Transverse colon (tissue), 4 donors: ENCODE results near the gene FTCDNL1. TPM values are rescaled to one million over a fixed set of nuclear protein-coding genes. Genes with fewer than 3 reads are reported as not detected.

Source experiments
- DNase-seq: peaks from one replicate; pipeline ENCODE4 v3.0.0-alpha.2; 2019
- H3K27ac ChIP-seq, 4 donors: fragments of 200-600 bp; sonication (generic); 2 replicates each; pipeline ENCODE4 v1.5.1; 2016 to 2018; ENCODE audit warnings: inconsistent platforms in 4 of 4
- H3K27me3 ChIP-seq: fragments of 200-600 bp; sonication (generic); 2 replicates; pipeline ENCODE4 v1.5.1; 2017; ENCODE audit warnings: inconsistent platforms
- H3K36me3 ChIP-seq, 4 donors: fragments of 200-600 bp; sonication (generic); 2 replicates each; pipeline ENCODE4 v1.5.1; 2017 to 2019; ENCODE audit warnings: inconsistent platforms in 4 of 4
- H3K4me1 ChIP-seq, 4 donors: fragments of 200-600 bp; sonication (generic); 2 replicates each; pipeline ENCODE4 v1.5.1; 2017 to 2020; ENCODE audit warnings: inconsistent platforms in 4 of 4
- H3K4me3 ChIP-seq, 4 donors: fragments of 200-600 bp; sonication (generic); 1 replicate in 1 of 4; 2 replicates in 3 of 4; pipeline versions ENCODE4 v1.5.1 to v1.6.1; 2017 to 2019; ENCODE audit warnings: inconsistent platforms in 4 of 4
- H3K9me3 ChIP-seq, 2 donors: fragments of 200-600 bp; sonication (generic); 2 replicates each; pipeline ENCODE4 v1.5.1; 2017 to 2019; ENCODE audit warnings: inconsistent platforms in 2 of 2
- EP300 ChIP-seq: sonication (generic); formaldehyde crosslinking; IDR thresholded peaks from one replicate; pipeline ENCODE4 v1.6.1; 2017; ENCODE audit warnings: antibody characterized with exemption, low read depth
- POLR2A ChIP-seq: fragments of 450-650 bp; IDR thresholded peaks from one replicate; pipeline ENCODE4 v1.6.1; 2016; ENCODE audit warnings: antibody characterized with exemption, mild to moderate bottlenecking, moderate library complexity
- POLR2AphosphoS5 ChIP-seq, 3 donors: sonication (generic); formaldehyde crosslinking; IDR thresholded peaks; one replicate each; pipeline ENCODE4 v1.6.1; 2016; ENCODE audit warnings: antibody characterized with exemption in 3 of 3
- WGBS, 2 donors: methylation state at CpG; one replicate each; pipeline ENCODE4 v1.1.5; 2018; ENCODE audit warnings: low coverage in 1 of 2; 5-methylcytosine and 5-hydroxymethylcytosine counted together
- in situ Hi-C, 4 donors: fragments of 200-750 bp; cut with MboI; loops; one replicate each; pipeline versions ENCODE4 v1.15.0 to v1.15.1; 2017; ENCODE audit warnings: low sequenced_read_pairs in 3 of 4, low pct_ligation_motif_present in 1 of 4, low pct_unique_long_range_greater_than_20kb in 1 of 4
- intact Hi-C: fragments of 100-400 bp; cut with DNase I; formaldehyde crosslinking; loops from one replicate; pipeline ENCODE4 v1.15.1; 2023; ENCODE audit warnings: low total_unique reads
- total RNA-seq, 4 donors: library from RNA; depleted of rRNA; stranded (reverse); fragments of >200 nt; gene quantifications; one replicate each; pipeline ENCODE4 v1.1.0, GENCODE V29; 2016
- TF ChIP-seq, protein P1 (sequence below), 5 experiments: fragments of 200-600 bp in 3 of 5; fragments of 450-650 bp in 2 of 5; sonication (generic) in 3 of 5; IDR thresholded peaks; 1 replicate in 2 of 5; 2 replicates in 3 of 5; pipeline ENCODE4 v1.5.1; 2016 to 2017; ENCODE audit warnings: antibody characterized with exemption in 5 of 5, inconsistent platforms in 3 of 5, mild to moderate bottlenecking in 2 of 5, moderate library complexity in 1 of 5

Gene FTCDNL1
- total RNA-seq, 4 donors from 2014 or later: 1.8 to 2.7 TPM; not detected in 2

DNA sequence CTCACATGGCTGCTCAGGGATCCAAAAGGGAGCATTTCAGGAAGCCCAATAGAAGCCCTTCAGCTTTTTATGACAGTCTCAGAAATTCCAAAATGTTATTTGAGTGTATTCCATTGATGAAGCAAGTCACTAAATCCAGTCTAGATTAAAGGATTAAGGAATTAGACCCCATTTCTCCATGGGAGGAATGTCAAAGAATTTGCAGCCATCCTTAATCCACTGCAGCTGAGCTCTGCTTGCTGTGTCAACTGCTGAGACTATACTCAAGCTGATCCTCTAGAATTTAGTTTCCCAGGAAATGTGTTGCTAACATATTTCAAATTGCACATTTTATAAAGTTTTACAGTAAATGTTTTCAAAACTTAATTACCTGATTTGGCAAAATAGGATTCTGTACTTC, 31.7 kb upstream of the FTCDNL1 start:
- H3K27me3 ChIP-seq: no peaks in the 10 kb centered on the region
- H3K27ac ChIP-seq: no peak overlapping the region
- in situ Hi-C loops (no loop called here), intact Hi-C loops (no loop called here)
- no peaks in the 10 kb centered on the region for H3K9me3 ChIP-seq
- H3K36me3 ChIP-seq: no peaks in the 10 kb centered on the region
- TF ChIP-seq, protein P1, sequence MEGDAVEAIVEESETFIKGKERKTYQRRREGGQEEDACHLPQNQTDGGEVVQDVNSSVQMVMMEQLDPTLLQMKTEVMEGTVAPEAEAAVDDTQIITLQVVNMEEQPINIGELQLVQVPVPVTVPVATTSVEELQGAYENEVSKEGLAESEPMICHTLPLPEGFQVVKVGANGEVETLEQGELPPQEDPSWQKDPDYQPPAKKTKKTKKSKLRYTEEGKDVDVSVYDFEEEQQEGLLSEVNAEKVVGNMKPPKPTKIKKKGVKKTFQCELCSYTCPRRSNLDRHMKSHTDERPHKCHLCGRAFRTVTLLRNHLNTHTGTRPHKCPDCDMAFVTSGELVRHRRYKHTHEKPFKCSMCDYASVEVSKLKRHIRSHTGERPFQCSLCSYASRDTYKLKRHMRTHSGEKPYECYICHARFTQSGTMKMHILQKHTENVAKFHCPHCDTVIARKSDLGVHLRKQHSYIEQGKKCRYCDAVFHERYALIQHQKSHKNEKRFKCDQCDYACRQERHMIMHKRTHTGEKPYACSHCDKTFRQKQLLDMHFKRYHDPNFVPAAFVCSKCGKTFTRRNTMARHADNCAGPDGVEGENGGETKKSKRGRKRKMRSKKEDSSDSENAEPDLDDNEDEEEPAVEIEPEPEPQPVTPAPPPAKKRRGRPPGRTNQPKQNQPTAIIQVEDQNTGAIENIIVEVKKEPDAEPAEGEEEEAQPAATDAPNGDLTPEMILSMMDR (IDR thresholded peaks at IDR 0.05): no peak
- H3K4me3 ChIP-seq: no peak overlapping the region
- DNase-seq: no peak
- H3K4me1 ChIP-seq: peaks cover 0 to 6% (median 0%) of the 10 kb centered on the region in 4 donors

DNA sequence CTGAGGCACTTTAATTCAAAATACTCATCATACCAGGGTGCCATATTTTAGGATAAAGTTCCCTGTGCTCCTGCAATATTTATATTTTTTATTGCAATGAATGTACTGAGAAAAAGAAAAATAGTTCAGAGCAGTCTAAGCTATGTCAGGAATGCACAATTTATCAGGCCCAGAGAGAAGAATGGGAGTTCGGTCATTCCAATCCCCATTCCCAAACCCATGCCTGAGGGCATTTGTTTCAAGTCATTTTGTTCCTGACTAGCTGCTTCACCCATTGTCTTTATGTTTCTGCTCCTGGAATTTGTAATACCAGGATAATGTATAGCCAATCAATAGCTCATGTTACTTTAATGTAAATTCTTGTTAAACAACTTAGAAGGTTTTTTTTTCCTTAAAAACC, 24.4 kb upstream of the FTCDNL1 start:
- H3K4me3 ChIP-seq: no peak overlapping the region
- WGBS, 2 donors: 86 to 92% methylated on average over 1 of the region's 1 CpG
- no peaks in the 10 kb centered on the region for H3K27me3 ChIP-seq
- H3K27ac ChIP-seq: no peak overlapping the region
- in situ Hi-C loops (no loop called here), intact Hi-C loops (no loop called here)
- no peak for DNase-seq
- H3K36me3 ChIP-seq: no peaks in the 10 kb centered on the region
- peaks cover 9 to 21% of the 10 kb centered on the region in 2 donors for H3K9me3 ChIP-seq
- no peak for TF ChIP-seq POLR2A
- TF ChIP-seq, protein P1 (IDR thresholded peaks at IDR 0.05): no peak
- H3K4me1 ChIP-seq: peaks cover 0 to 2% (median 0%) of the 10 kb centered on the region in 4 donors

DNA sequence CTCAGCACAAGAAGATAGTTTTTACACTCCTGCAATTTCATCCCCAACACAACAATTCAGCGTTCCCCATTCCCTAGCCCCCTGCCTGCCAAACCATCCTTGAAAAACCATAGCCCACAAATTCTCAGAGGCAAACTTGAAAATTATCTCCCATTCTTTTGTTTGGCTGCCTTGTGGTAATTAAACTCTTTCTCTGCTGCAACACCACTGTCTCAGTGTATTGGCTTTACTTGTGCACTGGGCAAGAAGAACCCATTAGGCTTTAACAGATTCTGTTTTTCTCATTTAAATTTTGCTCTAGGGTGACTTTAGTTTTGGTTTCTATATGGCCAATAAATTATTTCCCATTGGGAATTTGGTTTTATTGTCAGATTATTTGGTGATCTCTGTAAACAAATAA, 23.2 kb upstream of the FTCDNL1 start:
- no peaks in the 10 kb centered on the region for H3K4me1 ChIP-seq
- 91 to 100% methylated on average over 1 of the region's 1 CpG for WGBS, 2 donors
- no peak overlapping the region for H3K27ac ChIP-seq
- peaks cover 9 to 21% of the 10 kb centered on the region in 2 donors for H3K9me3 ChIP-seq
- intact Hi-C loops: no loop called here
- TF ChIP-seq EP300 (no peak), POLR2AphosphoS5 (IDR thresholded peaks at IDR 0.05) (no peak), POLR2A (no peak)
- TF ChIP-seq, protein P1 (IDR thresholded peaks at IDR 0.05): no peak
- no peaks in the 10 kb centered on the region for H3K27me3 ChIP-seq
- in situ Hi-C loops: loop anchor here in 2 of 4 donors (25.0 kb wide), 2 partner anchors 162 to 1562 kb away; no protein-coding TSS in a partner anchor
- H3K36me3 ChIP-seq: no peaks in the 10 kb centered on the region
- no peak overlapping the region for H3K4me3 ChIP-seq
- no peak for DNase-seq

DNA sequence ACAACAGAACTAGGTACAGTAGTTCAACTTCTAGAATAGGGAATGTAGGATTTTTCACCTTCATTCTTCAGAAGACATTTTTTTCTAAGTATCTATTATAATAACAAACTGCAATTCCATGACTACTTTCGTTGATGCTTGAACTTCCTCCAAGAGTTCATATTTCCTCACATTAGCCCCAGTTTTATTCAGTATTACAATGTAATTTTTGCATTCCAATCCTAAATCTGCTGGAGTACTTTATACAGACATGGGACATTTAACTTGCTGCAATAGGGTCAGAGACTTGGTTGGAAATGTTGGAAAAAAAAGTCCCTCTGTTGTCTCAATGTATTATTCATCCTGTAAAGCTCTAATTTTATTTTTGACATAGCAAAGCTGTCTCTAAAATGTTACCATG, 19.6 kb upstream of the FTCDNL1 start:
- 33 to 46% methylated on average over 1 of the region's 1 CpG for WGBS, 2 donors
- intact Hi-C loops (no loop called here), in situ Hi-C loops (loop anchor here in 2 of 4 donors (25.0 kb wide), 2 partner anchors 158 to 1558 kb away; no protein-coding TSS in a partner anchor)
- no peaks in the 10 kb centered on the region for H3K36me3 ChIP-seq
- no peak overlapping the region for H3K4me3 ChIP-seq
- DNase-seq: no peak
- H3K27ac ChIP-seq: no peak overlapping the region
- TF ChIP-seq POLR2A (no peak), EP300 (no peak)
- no peaks in the 10 kb centered on the region for H3K27me3 ChIP-seq
- peaks cover 9 to 20% of the 10 kb centered on the region in 2 donors for H3K9me3 ChIP-seq
- H3K4me1 ChIP-seq: no peaks in the 10 kb centered on the region

DNA sequence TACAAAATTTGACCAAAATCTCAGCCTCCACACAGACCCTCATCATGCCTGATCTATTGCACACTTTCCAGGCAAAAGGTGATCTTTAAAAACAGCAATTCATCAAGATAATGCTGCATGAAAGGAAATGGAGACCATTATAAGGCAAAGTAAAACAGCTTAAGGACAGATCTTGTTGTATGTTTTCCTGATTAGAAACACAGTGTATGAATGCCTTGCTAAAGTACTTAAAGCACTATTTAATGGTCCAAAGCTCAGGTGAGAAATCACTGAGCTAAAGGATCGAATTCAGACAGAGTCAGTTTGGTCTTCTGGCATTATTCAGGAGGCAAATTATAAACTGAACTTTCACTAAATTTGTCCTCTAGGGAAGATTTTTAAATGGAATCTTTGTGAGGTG, 18.7 kb upstream of the FTCDNL1 start:
- TF ChIP-seq EP300 (no peak), POLR2A (no peak), POLR2AphosphoS5 (IDR thresholded peaks at IDR 0.05) (no peak)
- TF ChIP-seq, protein P1 (IDR thresholded peaks at IDR 0.05): no peak
- DNase-seq: no peak
- in situ Hi-C loops: loop anchor here in 2 of 4 donors (25.0 kb wide), 2 partner anchors 157 to 1557 kb away; no protein-coding TSS in a partner anchor
- H3K4me3 ChIP-seq: no peak overlapping the region
- peaks cover 9 to 11% of the 10 kb centered on the region in 2 donors for H3K9me3 ChIP-seq
- intact Hi-C loops: no loop called here
- H3K27me3 ChIP-seq: no peaks in the 10 kb centered on the region
- H3K27ac ChIP-seq: no peak overlapping the region
- H3K36me3 ChIP-seq: no peaks in the 10 kb centered on the region
- no peaks in the 10 kb centered on the region for H3K4me1 ChIP-seq
- WGBS, 2 donors: 58% methylated on average over 1 of the region's 1 CpG; no CpG with 5 or more reads in 1 of the 2 donors
